GM23338 (cell line): ENCODE data around the gene SLC25A25.

ENCODE experiments used
- CREB1 ChIP-seq: fragments of 250-450 bp; sonication (Bioruptor Pico); IDR thresholded peaks from 2 replicates; pipeline ENCODE4 v1.5.0; 2020; ENCODE audit warnings: low read depth, mild to moderate bottlenecking, moderate library complexity
- CTCF ChIP-seq, 2 experiments: fragments of 200-600 bp in 1 of 2; sonication (generic) in 1 of 2; conservative IDR thresholded peaks; 2 replicates each; pipeline versions ENCODE4 v1.5.1 to v1.6.1; 2016 to 2017; ENCODE audit warnings: antibody characterized with exemption in 2 of 2, low read depth in 2 of 2, mild to moderate bottlenecking in 2 of 2, moderate library complexity in 1 of 2
- EZH2 ChIP-seq: fragments of 200-600 bp; sonication (generic); IDR thresholded peaks from one replicate; pipeline ENCODE4 v1.8.0; 2017; ENCODE audit warnings: antibody characterized with exemption, mild to moderate bottlenecking, low read depth; ENCODE audit not compliant: unreplicated experiment
- EZH2phosphoT487 ChIP-seq: fragments of 200-600 bp; sonication (generic); IDR thresholded peaks from one replicate; pipeline ENCODE4 v1.8.1; 2018; ENCODE audit warnings: antibody characterized with exemption; ENCODE audit not compliant: unreplicated experiment
- POLR2AphosphoS5 ChIP-seq: IDR thresholded peaks from 2 replicates; pipeline ENCODE4 v1.6.1; 2016; ENCODE audit warnings: antibody characterized with exemption, low read depth
- REST ChIP-seq: IDR thresholded peaks from one replicate; pipeline ENCODE4 v1.6.1; 2018; ENCODE audit warnings: antibody characterized with exemption; ENCODE audit not compliant: unreplicated experiment
- STAT1 ChIP-seq: IDR thresholded peaks from one replicate; pipeline ENCODE4 v1.6.1; 2016; ENCODE audit warnings: antibody characterized with exemption; ENCODE audit not compliant: unreplicated experiment
- ZNF331 ChIP-seq: fragments of 250-450 bp; sonication (Bioruptor Pico); IDR thresholded peaks from 2 replicates; pipeline ENCODE4 v1.5.0; 2020; ENCODE audit warnings: low read depth, mild to moderate bottlenecking, moderate library complexity
- TF ChIP-seq, protein P1 (sequence below): IDR thresholded peaks from 2 replicates; pipeline ENCODE4 v1.6.1; 2016; ENCODE audit warnings: antibody characterized with exemption

- TF ChIP-seq CTCF (conservative IDR thresholded peaks at IDR 0.05; ENCODE audit: low read depth in 2 of 2) = no peak
- no peak for TF ChIP-seq POLR2AphosphoS5
- TF ChIP-seq EZH2phosphoT487 = no peak
- TF ChIP-seq REST = no peak
- TF ChIP-seq EZH2 = no peak
- no peak for TF ChIP-seq ZNF331 (CRISPR knock-in tag)
- no peak for TF ChIP-seq STAT1
- TF ChIP-seq CREB1 (CRISPR knock-in tag) = no peak
- TF ChIP-seq, protein P1, sequence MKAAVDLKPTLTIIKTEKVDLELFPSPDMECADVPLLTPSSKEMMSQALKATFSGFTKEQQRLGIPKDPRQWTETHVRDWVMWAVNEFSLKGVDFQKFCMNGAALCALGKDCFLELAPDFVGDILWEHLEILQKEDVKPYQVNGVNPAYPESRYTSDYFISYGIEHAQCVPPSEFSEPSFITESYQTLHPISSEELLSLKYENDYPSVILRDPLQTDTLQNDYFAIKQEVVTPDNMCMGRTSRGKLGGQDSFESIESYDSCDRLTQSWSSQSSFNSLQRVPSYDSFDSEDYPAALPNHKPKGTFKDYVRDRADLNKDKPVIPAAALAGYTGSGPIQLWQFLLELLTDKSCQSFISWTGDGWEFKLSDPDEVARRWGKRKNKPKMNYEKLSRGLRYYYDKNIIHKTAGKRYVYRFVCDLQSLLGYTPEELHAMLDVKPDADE = no peak
Measured at GRCh38 chr9:128085943-128086342, 17.9 kb downstream of the SLC25A25 start.
